BLaER1 (cell line): ENCODE results near the gene SERPINB6.
A peak's percentile ranks its signal among the peaks of the same experiment; 100 is the strongest.

Experiments
- H3K27ac ChIP-seq: shearing (Covaris generic); formaldehyde crosslinking; 2 replicates; pipeline ENCODE4 v1.8.1; 2022
- H3K27me3 ChIP-seq: shearing (Covaris generic); formaldehyde crosslinking; 2 replicates; pipeline ENCODE4 v1.8.1; 2022
- H3K36me3 ChIP-seq: shearing (Covaris generic); formaldehyde crosslinking; 2 replicates; pipeline ENCODE4 v1.8.1; 2022
- H3K4me1 ChIP-seq: shearing (Covaris generic); formaldehyde crosslinking; 2 replicates; pipeline ENCODE4 v1.8.1; 2022
- H3K4me2 ChIP-seq: shearing (Covaris generic); formaldehyde crosslinking; 2 replicates; pipeline ENCODE4 v1.8.1; 2022
- H3K4me3 ChIP-seq: shearing (Covaris generic); formaldehyde crosslinking; 2 replicates; pipeline ENCODE4 v1.8.1; 2022
- H3K9ac ChIP-seq: shearing (Covaris generic); formaldehyde crosslinking; 2 replicates; pipeline ENCODE4 v1.8.1; 2022
- H3K9me3 ChIP-seq: shearing (Covaris generic); formaldehyde crosslinking; 2 replicates; pipeline ENCODE4 v1.8.1; 2022
- H4K20me1 ChIP-seq: shearing (Covaris generic); formaldehyde crosslinking; 2 replicates; pipeline ENCODE4 v1.8.1; 2022
- Cebpa-rat ChIP-seq: shearing (Covaris generic); IDR thresholded peaks from 2 replicates; pipeline ENCODE4 v1.8.1; 2022

Gene SERPINB6

DNA sequence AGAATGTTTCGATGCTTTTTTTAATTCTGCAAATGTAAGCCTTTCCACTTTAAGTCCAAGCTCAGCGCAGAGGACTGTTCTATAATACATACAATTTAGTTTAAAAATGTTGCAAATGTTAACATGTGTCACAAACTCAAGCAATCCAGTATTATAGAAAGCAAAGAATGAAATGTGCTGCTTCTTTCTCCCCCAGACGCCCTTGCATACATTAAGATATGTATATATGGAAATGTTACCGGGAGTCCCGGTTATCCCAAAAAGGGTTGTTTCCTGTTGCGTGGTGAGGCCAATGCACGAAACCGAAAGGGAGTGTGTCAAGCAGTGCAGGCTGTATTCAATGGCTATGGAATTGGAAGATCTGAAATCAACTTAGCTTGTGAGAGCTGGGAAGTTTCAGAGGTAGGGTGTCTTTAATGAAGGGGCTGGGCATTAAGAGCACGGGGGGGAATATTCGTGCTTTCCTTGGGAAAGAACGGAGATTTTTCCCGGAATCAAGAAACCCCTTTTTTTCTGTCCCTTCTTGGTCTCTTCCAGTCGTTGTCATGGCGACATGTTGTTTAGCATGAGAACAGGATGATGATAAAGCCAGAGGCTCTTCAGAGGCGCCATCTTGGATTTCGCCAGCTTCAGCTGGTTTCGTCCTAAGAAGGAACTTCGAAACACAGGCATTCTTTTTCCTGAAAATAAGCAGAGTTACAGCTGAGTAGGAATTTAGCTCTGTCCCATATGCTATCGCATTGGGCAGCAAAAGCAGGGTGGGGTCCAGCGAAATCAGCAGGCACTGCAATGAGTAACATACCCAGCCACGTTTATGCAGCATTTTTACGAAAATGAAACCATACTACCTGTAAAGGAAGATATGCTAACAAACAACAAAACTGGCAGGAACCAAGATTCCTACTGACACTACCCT lies 18.2 kb upstream of the SERPINB6 start:
- peak overlapping the region; percentile 81 for H3K4me3 ChIP-seq
- no peaks in the 10 kb centered on the region for H3K9me3 ChIP-seq
- no peak for TF ChIP-seq Cebpa-rat
- peaks cover 24% of the 10 kb centered on the region for H3K4me1 ChIP-seq
- H3K27me3 ChIP-seq = peaks cover 19% of the 10 kb centered on the region
- peak overlapping the region; percentile 83 for H3K9ac ChIP-seq
- peak overlapping the region; percentile 90 for H3K4me2 ChIP-seq
- H3K27ac ChIP-seq = peak overlapping the region; percentile 84
- H4K20me1 ChIP-seq = no peaks in the 10 kb centered on the region
- no peaks in the 10 kb centered on the region for H3K36me3 ChIP-seq

DNA sequence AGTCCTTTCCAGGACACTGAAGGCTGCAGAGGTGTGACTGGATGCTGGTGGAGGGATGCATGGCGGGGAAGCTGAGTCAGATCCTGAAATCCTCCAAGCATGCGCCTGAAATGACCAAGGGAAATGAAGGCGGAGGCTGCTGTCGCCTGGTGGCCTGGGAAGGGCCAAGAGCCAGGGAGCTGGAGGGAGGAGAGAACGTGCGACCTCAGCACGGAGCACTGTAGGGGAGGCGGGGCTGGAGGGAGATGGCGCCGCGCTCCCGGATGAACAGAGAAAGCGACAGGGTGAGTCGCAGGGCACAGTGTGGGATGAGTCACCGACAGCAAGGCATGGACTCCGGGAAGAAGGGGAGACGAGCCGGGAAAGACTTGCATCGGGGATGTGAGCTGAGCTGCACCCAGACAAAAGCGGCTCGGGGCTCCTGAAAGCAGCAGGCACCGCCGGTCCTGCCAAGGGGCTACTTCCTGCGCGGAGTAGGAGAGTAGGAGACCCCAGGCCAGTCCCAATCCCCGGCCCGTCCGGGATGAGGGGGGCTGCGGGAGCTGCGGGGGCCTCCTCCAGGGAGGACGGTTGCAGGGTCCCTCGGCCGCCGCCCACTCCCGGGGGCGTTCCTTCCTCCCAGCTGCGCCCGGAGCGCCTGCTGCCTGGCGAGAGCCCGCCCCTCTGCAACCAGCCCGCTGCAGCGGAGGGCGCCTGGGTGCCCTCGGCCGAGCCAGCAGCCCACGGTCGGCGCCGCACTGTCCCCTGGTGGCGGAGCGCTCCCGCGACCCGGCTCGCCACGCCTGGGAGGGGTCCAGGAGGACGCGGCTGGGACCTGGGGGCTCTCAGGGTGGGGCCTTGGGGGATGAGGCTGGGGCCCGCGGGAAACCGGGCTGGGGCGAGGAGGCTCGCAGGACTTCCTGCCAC lies 17.3 kb upstream of the SERPINB6 start:
- peaks cover 19% of the 10 kb centered on the region for H3K27me3 ChIP-seq
- peak overlapping the region; percentile 81 for H3K4me3 ChIP-seq
- no peaks in the 10 kb centered on the region for H3K36me3 ChIP-seq
- TF ChIP-seq Cebpa-rat = no peak
- H4K20me1 ChIP-seq = no peaks in the 10 kb centered on the region
- H3K9ac ChIP-seq = peak overlapping the region; percentile 83
- H3K4me1 ChIP-seq = peaks cover 24% of the 10 kb centered on the region
- peak overlapping the region; percentile 90 for H3K4me2 ChIP-seq
- no peaks in the 10 kb centered on the region for H3K9me3 ChIP-seq
- H3K27ac ChIP-seq = peak overlapping the region; percentile 84

DNA sequence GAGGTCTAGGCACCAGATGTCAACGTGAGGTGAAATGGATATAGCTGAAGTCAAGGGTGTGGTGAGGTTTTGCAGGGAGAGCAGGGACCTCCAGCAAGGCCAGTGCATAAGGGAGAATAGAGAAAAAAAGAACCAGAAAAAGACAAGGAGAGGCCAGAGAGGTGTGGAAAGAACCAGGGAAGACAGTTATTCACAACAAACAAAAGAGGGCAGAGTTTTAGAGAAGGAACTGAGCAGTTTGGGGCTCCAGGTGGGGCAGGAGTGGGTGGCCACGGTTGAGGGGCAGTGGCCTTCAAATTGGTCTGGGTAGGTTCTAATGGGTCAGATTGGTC lies 16.7 kb upstream of the SERPINB6 start:
- Histone ChIP-seq H3K4me1 (peaks cover 24% of the 10 kb centered on the region), H3K27me3 (peaks cover 19% of the 10 kb centered on the region), H3K9me3 (no peaks in the 10 kb centered on the region), H3K9ac (peak overlapping the region; percentile 83), H4K20me1 (no peaks in the 10 kb centered on the region), H3K27ac (peak overlapping the region; percentile 84), H3K4me3 (peak overlapping the region; percentile 81), H3K36me3 (no peaks in the 10 kb centered on the region), H3K4me2 (peak overlapping the region; percentile 90)
- TF ChIP-seq Cebpa-rat = no peak

DNA sequence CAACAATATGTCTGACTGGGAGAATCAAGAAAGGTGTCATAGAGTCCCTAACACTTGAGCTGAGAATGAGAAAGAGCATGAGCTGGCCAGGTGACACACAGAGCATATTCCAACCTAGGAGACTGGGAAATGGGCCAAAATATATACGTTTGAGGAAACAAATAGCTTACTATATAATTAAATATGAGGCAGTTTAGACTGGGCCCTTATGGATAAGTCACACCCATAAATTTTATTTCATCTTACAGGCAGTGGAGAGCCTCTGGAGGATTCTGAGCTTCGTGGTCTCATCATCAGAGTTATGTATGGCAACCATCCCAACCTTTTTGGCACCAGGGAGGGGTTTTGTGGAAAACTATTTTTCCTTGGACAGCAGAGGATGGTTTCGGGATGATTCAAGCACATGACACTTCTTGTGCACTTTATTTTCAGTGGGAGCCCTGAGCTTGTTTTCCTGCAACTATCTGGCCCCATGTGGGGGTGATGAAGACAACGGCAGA lies 15.4 kb upstream of the SERPINB6 start:
- no peak overlapping the region for H3K4me3 ChIP-seq
- no peak overlapping the region for H3K27ac ChIP-seq
- peaks cover 25% of the 10 kb centered on the region for H3K4me1 ChIP-seq
- no peaks in the 10 kb centered on the region for H3K9me3 ChIP-seq
- peaks cover 19% of the 10 kb centered on the region for H3K27me3 ChIP-seq
- no peak for TF ChIP-seq Cebpa-rat
- no peaks in the 10 kb centered on the region for H4K20me1 ChIP-seq
- no peaks in the 10 kb centered on the region for H3K36me3 ChIP-seq
- no peak overlapping the region for H3K9ac ChIP-seq
- no peak overlapping the region for H3K4me2 ChIP-seq

DNA sequence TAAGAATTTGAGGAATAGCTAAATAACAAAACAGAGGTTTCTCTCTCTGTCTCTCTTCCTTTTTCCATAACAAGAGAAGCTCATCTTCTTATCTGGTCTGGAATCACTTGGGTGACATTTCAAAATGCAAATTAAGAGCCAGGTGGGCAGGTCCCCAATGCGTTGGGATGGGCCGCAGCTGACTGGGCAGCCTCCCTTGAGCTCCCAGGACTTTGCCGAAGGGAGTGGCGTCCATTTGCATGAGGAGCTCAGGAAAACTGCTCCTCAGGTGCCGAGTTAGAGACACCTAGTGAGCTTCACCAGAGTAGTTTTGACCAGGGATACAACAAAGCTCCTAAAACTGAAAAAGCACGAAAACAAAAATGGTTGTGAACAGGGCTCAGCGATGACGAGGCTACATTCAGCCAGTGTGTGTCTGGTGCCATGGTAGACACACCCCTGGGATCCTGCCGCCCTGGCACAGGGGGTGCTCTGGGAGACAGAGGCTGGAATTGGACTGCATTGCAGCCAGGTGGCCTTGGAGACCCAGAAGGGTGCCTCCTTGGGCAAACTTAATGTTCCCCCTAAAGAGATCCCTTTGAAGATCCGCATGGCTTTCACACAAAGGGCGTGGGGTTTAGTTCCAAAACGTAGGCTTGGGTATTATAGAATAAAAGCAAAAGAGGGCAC lies 13.5 kb upstream of the SERPINB6 start:
- Histone ChIP-seq H3K4me1 (peaks cover 17% of the 10 kb centered on the region), H3K4me3 (no peak overlapping the region), H3K27me3 (peaks cover under 1% of the 10 kb centered on the region; the same call in 1 of the 2 replicates), H3K9ac (no peak overlapping the region), H3K36me3 (no peaks in the 10 kb centered on the region), H3K4me2 (no peak overlapping the region), H4K20me1 (no peaks in the 10 kb centered on the region), H3K27ac (no peak overlapping the region), H3K9me3 (no peaks in the 10 kb centered on the region)
- no peak for TF ChIP-seq Cebpa-rat

DNA sequence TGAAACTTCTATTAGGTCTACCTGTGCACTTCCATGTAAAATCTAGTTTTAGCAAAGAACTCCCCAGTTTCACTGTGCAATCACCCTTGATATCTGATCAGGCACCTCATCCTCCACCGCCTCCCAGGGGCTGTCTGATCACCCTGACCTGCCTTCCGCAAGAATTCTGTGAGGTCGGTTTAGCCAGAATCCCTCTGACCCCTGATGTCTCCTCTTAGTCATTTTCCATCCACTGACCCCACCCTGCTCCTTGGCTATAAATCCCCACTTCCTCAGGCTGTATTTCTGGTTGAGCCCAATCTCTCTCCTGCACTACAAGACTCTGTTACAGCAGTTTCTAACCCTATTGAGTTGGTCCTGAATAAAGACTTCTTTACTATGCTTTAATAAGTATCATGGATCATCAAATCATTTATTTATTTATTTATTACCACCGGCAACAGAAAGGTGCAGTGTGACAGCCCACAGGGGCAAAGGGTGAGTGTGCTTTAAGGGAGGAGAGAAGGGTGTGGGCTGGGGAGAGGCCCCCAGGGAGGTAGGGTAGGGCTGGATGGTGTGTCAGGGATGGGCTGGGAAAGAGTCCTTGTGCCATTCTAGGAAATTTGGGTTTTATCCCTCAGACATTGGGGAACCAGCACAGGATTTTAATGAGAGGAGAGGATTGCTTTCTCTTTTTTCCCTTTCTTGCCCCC lies 11.2 kb upstream of the SERPINB6 start:
- H3K9me3 ChIP-seq = no peaks in the 10 kb centered on the region
- H3K4me3 ChIP-seq = no peak overlapping the region
- no peak overlapping the region for H3K9ac ChIP-seq
- peaks cover 7% of the 10 kb centered on the region for H3K4me1 ChIP-seq
- peaks cover 4% of the 10 kb centered on the region for H3K27me3 ChIP-seq
- H3K27ac ChIP-seq = no peak overlapping the region
- no peaks in the 10 kb centered on the region for H3K36me3 ChIP-seq
- no peaks in the 10 kb centered on the region for H4K20me1 ChIP-seq
- TF ChIP-seq Cebpa-rat = no peak
- H3K4me2 ChIP-seq = no peak overlapping the region

DNA sequence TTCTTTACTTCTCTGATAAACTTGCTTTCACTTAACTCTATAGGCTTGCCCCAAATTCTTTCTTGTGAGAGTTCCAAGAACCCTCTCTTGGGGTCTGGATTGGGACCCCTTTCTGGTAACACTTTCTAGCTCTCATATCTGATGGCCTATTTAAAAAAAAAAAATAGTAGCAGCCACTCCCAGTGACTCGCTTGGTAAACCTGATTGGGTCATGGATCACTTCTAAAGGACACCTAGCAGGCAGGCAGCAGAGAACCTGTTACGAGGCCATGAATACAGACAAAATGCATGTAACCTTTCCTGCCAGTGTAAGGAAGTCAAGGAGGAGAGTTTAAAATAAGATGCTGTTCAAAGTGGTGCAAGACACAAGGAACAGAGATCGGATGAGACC lies 9.1 kb upstream of the SERPINB6 start:
- Histone ChIP-seq H3K27me3 (peaks cover 24% of the 10 kb centered on the region), H3K9ac (no peak overlapping the region), H3K36me3 (no peaks in the 10 kb centered on the region), H3K4me3 (no peak overlapping the region), H3K27ac (no peak overlapping the region), H4K20me1 (no peaks in the 10 kb centered on the region), H3K9me3 (no peaks in the 10 kb centered on the region), H3K4me2 (no peak overlapping the region), H3K4me1 (0 out of 2 replicates have a peak, but pooled peaks cover 4% of the 10 kb centered on the region)
- TF ChIP-seq Cebpa-rat = no peak

DNA sequence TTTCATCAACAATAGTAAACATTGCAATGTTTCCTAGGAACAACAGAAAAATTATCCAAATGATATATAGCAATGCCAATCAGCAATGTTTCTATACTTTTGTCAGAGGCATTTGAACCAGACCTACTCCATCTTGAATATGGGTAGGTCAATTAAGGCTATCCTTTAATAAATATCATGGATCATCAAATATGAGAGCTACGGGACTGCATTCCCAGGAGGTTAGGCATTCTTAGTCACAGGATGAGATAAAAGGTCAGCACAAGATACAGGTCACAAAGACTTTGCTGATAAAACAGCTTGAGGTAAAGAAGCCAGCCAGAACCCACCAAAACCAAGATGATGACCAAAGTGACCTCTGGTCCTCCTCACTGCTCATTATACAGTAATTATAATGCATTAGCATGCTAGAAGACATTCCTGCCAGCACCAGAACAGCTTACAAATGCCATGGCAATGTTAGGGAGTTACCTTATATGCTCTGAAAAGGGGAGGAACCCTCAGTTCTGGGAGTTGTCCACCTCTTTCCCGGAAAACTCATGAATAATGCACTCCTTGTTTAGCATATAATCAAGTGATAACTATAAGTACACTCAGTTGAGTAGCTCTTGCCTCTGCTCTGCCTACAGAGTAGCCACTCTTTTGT lies 8.6 kb upstream of the SERPINB6 start:
- Histone ChIP-seq H4K20me1 (no peaks in the 10 kb centered on the region), H3K36me3 (no peaks in the 10 kb centered on the region), H3K4me2 (no peak overlapping the region), H3K27me3 (peaks cover 27% of the 10 kb centered on the region), H3K9ac (no peak overlapping the region), H3K4me1 (0 out of 2 replicates have a peak, but pooled peaks cover 4% of the 10 kb centered on the region), H3K9me3 (no peaks in the 10 kb centered on the region), H3K27ac (no peak overlapping the region), H3K4me3 (no peak overlapping the region)
- no peak for TF ChIP-seq Cebpa-rat
